SH-SY5Y (cell line): ENCODE measurements around the gene GPHN.

Experiments
- GATA2 ChIP-seq: IDR thresholded peaks from 2 replicates; pipeline ENCODE4 v1.6.1; 2011; ENCODE audit warnings: mild to moderate bottlenecking, low read depth, low read length
- GATA3 ChIP-seq: IDR thresholded peaks from 2 replicates; pipeline ENCODE4 v1.6.1; 2011; ENCODE audit warnings: low read depth, mild to moderate bottlenecking, low read length, moderate library complexity

GRCh38 chr14:66739826-66740225 lies 231.9 kb downstream of the GPHN start:
- TF ChIP-seq GATA2 (no peak), GATA3 (no peak)
